Erythroblast (primary cell): ENCODE measurements around the gene C1orf50.

Experiments used
- GATA1 ChIP-seq: IDR thresholded peaks from 2 replicates; pipeline ENCODE4 v1.6.1; 2011; ENCODE audit warnings: low read depth, mild to moderate bottlenecking, control low read depth, low read length, moderate library complexity
- POLR2A ChIP-seq: IDR thresholded peaks from 2 replicates; pipeline ENCODE4 v1.6.1; 2011; ENCODE audit warnings: mild to moderate bottlenecking, low read length

GRCh38 chr1:42730002-42730401 lies 37.0 kb upstream of the C1orf50 start:
- no peak for TF ChIP-seq POLR2A
- no peak for TF ChIP-seq GATA1
